Measurements from ENCODE around the gene SLC39A11. TPM values are rescaled to one million over a fixed set of nuclear protein-coding genes. Genes with fewer than 3 reads are reported as not detected.

The SLC39A11 gene
- total RNA-seq, 1 experiment from 2014 or later = 46.4 TPM

GRCh38 chr17:72984145-72984925 lies 108.2 kb downstream of the SLC39A11 start (continued):
- no peak for TF ChIP-seq CBX3 (IDR thresholded peaks at IDR 0.05; ENCODE audit: low read depth)
- TF ChIP-seq RAD21 (IDR thresholded peaks at IDR 0.05; ENCODE audit: low read depth) = peak; percentile 36; the same call in 1 of the 2 replicates
- TF ChIP-seq EZH2phosphoT487 (IDR thresholded peaks at IDR 0.05; ENCODE audit: borderline replicate concordance) = no peak
- TF ChIP-seq ZFX (IDR thresholded peaks at IDR 0.05) = no peak
- no peak for TF ChIP-seq TCF7L2 (IDR thresholded peaks at IDR 0.05; ENCODE audit: borderline replicate concordance, extremely low read depth, insufficient read depth, insufficient read length)
- no peak for TF ChIP-seq ELF1 (IDR thresholded peaks at IDR 0.05; ENCODE audit: borderline replicate concordance, low read depth)
- no peak for TF ChIP-seq EZH2 (IDR thresholded peaks at IDR 0.05)
- no peak for TF ChIP-seq YY1 (IDR thresholded peaks at IDR 0.05; ENCODE audit: extremely low read depth, insufficient replicate concordance, low read depth, low read length)

- Histone ChIP-seq H4K20me1 (ENCODE audit: insufficient read depth) (no peaks in the 10 kb centered on the region), H3K27me3 (ENCODE audit: insufficient read depth, low read length) (no peaks in the 10 kb centered on the region), H3K36me3 (ENCODE audit: control insufficient read depth in 1 of 2, insufficient read depth in 2 of 2, low read length in 2 of 2) (no peaks in the 10 kb centered on the region), H3K9ac (ENCODE audit: low read length) (no peak overlapping the region), H3K27ac (ENCODE audit: low read depth, low read length) (no peak overlapping the region), H3K79me2 (ENCODE audit: insufficient read depth, low read length) (peaks cover 5% of the 10 kb centered on the region; the same call in 1 of the 2 replicates), H2AFZ (ENCODE audit: low read depth, low read length, poor library complexity, severe bottlenecking) (no peak overlapping the region), H3K9me2 (ENCODE audit: insufficient read depth) (no peaks in the 10 kb centered on the region), H3K4me3 (replicated peaks in 1 of 2; ENCODE audit: low read depth in 1 of 2, low read length in 2 of 2) (no peak overlapping the region), H3K4me2 (ENCODE audit: low read length) (no peak overlapping the region), H3K4me1 (ENCODE audit: control insufficient read depth in 1 of 2, insufficient read depth in 2 of 2, low read length in 2 of 2) (peaks cover 42 to 59% of the 10 kb centered on the region in 2 experiments), H3K9me3 (ENCODE audit: control insufficient read depth in 1 of 2, insufficient read depth in 1 of 2, low read depth in 1 of 2, low read length in 2 of 2) (no peaks in the 10 kb centered on the region)
- ATAC-seq (no peak), DNase-seq (ENCODE audit: low read depth, low spot score) (no peak)
- ChIA-PET POLR2A (interaction anchor here (0.6 kb wide), 1 partner anchor 992 kb away, joined by 5 read pairs; no protein-coding TSS in a partner anchor), CTCF (interaction anchor here (0.7 to 2.6 kb wide), 2 partner anchors 9 to 207 kb away, joined by 3 to 5 read pairs; no protein-coding TSS in a partner anchor), RAD21 (ENCODE audit: low non-redundant PET in 1 of 2, low total read pairs in 2 of 2, uncharacterized antibody in 2 of 2, unreplicated experiment in 2 of 2) (no interaction called here)
- intact Hi-C loops (cut with micrococcal nuclease) = loop anchor here (10.0 kb wide), 1 partner anchor 418 kb away; no protein-coding TSS in a partner anchor
- no TSS peak for BruUV-seq (replicated peaks)
- no peak for TF ChIP-seq REST (IDR thresholded peaks at IDR 0.05; ENCODE audit: low read depth)
- no peak for TF ChIP-seq CTCF (IDR thresholded peaks at IDR 0.05 in 2 of 3, conservative IDR thresholded peaks at IDR 0.05 in 1 of 3; ENCODE audit: borderline replicate concordance in 1 of 3, insufficient read depth in 1 of 3, low read depth in 2 of 3, low read length in 2 of 3)
- TF ChIP-seq YY1 (IDR thresholded peaks at IDR 0.05; ENCODE audit: extremely low read depth, insufficient replicate concordance, low read depth, low read length) = no peak
- TF ChIP-seq ATF3 (IDR thresholded peaks at IDR 0.05) = no peak
- TF ChIP-seq TCF7L2 (IDR thresholded peaks at IDR 0.05; ENCODE audit: borderline replicate concordance, extremely low read depth, insufficient read depth, insufficient read length) = no peak
- TF ChIP-seq ZFX (IDR thresholded peaks at IDR 0.05) = no peak
- no peak for TF ChIP-seq JUND (IDR thresholded peaks at IDR 0.05)
- TF ChIP-seq SP1 (IDR thresholded peaks at IDR 0.05; ENCODE audit: low read depth) = no peak
- no peak for TF ChIP-seq EZH2 (IDR thresholded peaks at IDR 0.05)
- no peak for TF ChIP-seq CEBPB (IDR thresholded peaks at IDR 0.05; ENCODE audit: low read depth)
- TF ChIP-seq SIN3A (IDR thresholded peaks at IDR 0.05; ENCODE audit: low read depth) = no peak
- TF ChIP-seq SRF (IDR thresholded peaks at IDR 0.05; ENCODE audit: low read depth) = no peak
- no peak for TF ChIP-seq MAX (IDR thresholded peaks at IDR 0.05)
Measured at GRCh38 chr17:72982680-72983079, 109.8 kb downstream of the SLC39A11 start.
